ENCODE measurements around the gene ZNF451.

The ZNF451 gene

DNA sequence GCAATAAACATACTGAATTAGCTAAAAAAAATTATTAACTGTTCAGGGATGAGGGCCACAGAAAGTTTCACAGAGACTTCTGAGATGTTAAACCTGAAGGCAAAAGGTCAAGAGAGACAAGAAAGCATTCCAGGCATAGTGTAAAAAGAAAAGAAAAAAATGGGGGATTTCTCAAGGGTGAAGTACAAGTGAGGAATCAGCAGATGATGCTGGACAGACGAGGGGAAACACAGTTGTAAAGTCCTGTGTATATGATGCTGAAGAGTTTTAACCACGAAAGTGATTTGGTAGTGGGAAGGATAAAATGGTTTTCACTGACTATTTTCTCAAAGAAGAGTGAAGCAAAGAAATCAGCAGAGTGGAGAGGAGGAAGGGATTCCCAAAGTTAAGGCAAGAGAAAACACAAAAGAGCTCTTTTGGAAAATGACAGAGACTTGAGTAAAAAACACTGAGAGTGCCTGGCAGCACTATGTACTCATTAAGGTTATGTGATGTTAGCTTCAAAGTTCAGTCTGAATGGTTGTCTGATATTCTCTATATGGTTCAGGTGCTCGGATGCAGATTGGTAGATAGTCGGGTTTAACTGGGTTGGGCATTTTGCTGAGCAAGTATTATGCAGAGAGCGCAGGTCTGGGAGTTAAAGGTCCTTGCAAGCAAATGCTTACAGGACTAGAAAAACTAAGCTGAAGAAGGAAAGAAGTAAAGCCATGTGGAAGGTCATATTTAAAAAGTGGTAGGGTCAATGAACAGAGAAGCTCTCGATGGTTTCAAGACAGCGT lies 115.8 kb downstream of the ZNF451 start:
- no peak for DNase-seq (ENCODE audit: low read depth)

DNA sequence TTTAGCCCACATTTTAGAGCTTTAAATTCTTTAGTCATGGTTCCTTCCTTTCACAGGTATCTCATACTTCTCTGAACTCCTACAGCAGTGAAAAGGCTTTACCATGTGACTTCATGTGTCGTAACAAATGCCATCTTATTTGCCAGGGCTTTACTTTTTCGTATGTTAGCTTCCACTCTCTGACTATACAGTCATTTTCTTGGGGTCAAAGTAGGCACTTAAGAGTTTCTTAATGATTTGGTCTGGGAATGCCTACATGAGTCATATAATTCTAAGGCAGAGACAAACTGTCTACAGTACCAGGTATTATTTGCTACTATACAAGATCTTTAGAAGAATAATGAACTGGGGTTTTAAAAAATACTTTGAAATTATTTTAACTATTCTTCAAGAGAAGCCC lies 117.2 kb downstream of the ZNF451 start:
- no peak for DNase-seq (ENCODE audit: low read depth)

DNA sequence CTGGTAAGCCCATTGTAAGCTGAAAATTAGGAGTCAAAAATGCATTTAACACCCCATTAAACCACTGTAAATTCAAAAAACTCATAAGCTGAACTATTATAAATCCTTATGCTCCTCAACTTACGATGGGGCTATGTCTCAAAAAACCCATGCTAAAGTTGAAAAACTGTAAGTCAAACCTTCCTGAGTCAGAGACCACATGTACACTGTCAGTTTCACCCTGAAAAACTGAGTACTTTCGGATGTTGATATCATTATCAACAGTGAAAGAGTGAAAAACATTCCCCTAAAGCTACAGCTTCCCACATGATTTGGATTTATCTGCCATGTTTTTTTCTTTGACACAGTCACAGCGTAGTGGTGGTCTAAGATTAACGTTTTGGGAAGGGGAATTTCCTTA lies 117.9 kb downstream of the ZNF451 start:
- DNase-seq (ENCODE audit: low read depth), result no peak

DNA sequence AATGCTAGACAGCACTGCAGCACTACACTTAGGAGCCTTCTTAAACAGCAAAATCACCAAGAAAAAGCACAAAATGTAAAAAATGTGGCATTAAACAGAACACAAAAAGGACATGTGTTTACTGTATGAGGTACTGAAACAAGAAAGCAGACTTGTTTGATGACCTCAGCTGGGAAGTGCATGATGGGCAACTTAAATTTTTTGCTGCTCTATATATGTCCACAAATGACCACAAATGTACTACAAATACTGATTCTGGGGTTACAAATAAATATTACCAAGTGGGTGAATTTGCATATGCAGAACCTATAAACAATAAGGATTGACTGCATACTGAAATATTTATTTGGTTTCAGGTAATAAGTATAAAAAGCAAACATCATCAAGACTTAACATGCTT lies 119.0 kb downstream of the ZNF451 start:
- no peak for DNase-seq (ENCODE audit: low read depth)

DNA sequence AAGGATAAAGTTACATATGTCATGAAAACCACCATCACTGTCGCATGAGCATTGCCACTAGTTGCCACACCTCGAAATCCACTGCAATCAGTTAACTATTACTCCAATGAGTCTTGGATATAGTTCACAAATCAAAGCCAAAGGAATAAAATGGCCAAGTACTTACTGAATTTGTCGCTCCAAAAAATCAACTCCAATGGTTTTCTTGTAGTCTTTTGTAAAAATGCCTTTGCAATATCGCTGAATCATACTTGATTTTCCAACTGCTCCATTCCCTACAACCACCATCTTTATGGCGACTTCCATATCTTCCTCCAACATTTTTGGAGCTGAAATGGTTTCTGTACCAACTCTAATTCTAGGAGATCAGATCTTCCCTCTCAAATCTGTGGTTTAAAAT lies 120.1 kb downstream of the ZNF451 start:
- DNase-seq (ENCODE audit: low read depth), result no peak

DNA sequence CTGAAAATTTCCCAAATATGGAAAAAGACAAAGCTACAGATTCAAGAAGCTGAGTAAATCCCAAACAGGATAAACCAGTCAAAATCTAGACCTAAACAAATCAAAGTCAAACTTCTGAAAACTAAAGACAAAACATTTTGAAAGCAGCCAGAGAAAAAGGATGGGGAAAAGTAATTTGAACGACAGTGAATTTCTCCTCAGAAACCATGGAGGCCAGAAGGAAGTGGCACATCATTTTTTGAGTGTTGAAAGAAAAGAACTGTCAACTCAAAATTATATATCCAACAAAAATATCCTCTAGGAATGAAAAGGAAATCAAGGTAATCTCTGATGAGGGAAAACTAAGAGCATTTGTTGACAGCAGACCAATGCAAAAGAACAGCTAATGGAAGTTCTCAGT lies 125.3 kb downstream of the ZNF451 start:
- no peak for DNase-seq (ENCODE audit: low read depth)

DNA sequence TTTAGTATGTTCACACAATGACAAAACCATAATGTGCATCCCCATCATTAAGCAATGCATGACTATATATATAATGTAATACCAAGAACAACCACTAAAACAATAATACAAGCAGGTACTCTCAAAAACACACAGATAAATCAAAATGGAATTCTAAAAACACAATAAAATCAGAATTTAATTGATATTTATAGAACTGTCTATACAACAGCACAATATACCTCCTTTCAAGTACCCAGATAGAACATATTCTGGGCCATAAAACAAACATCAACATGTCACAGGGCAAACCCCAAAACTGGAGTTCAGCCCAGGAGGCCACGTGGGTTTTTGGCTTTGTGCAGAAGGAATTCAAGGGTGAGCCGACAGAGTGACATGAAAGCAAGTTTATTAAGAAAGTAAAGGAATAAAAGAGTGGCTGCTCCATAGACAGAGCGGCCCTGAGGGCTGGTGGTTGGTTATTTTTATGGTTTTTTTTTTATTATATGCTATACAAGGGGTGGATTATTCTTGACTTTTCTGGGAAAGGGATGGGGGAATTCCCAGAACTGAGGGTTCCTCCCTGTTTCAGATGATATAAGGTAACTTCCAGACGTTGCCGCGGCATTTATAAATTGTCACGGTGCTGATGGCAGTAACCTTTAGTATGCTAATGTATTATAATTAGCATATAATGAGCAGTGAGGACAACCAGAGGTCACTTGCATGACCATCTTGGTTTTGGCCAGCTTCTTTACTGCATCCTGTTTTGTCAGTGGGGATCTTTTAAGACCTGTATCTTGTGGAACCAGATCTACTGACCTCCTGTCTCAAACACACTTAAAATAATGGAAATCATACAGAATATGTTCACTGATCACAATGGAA lies 126.5 kb downstream of the ZNF451 start:
- no peak for DNase-seq (ENCODE audit: low read depth)

DNA sequence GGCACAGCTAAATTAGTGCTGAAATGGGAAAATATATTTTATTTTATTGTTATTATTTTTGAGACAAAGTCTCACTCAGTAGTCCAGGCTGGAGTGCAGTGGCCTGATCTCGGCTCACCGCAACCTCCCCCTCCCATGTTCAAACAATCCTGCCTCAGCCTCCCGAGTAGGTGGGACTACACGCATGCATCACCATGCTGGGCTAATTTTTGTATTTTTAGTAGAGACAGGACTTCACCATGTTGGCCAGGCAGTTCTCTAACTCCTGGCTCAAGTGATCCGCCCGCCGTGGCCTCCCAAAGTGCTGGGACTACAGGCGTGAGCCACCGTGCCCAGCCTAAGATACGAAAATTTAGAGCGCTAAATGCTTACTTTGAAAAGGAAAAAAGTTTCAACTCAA lies 127.3 kb downstream of the ZNF451 start:
- DNase-seq (ENCODE audit: low read depth), result no peak
